ENCODE data around the gene RPS6KL1. TPM values are rescaled to one million over a fixed set of nuclear protein-coding genes. Genes with fewer than 3 reads are reported as not detected.

The RPS6KL1 gene
- total RNA-seq, 1 experiment from 2014 or later = not detected

DNA sequence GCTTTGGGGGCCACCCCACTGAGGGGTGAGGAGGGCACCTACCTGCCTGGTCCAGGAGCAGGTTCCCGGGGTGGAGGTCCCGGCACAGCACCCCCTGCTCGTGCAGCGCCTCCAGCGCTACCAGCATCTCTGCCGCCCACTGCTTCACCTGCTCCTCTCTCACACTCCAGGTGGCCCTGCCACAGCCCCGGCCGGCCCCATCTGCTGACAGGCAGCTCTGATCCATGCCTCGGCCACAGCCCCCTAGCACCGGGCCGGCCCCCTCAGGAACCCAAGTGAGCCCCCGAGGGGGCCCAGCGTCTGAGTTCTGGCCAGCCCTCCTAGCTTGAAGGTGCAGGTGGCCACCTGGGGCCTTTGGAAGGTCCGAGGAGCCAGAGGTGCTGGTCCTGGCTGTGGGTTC lies 13.6 kb downstream of the RPS6KL1 start:
- Histone ChIP-seq H3K4me3 (no peak overlapping the region), H3K27me3 (replicated peaks) (no peaks in the 10 kb centered on the region), H3K36me3 (peaks cover 11% of the 10 kb centered on the region), H3K27ac (no peak overlapping the region), H3K9me3 (replicated peaks) (no peaks in the 10 kb centered on the region), H3K4me1 (replicated peaks) (no peaks in the 10 kb centered on the region; the same call in 1 of the 2 replicates)
- DNase-seq (ENCODE audit: low read depth in 1 of 2, low spot score in 2 of 2) = no peak

DNA sequence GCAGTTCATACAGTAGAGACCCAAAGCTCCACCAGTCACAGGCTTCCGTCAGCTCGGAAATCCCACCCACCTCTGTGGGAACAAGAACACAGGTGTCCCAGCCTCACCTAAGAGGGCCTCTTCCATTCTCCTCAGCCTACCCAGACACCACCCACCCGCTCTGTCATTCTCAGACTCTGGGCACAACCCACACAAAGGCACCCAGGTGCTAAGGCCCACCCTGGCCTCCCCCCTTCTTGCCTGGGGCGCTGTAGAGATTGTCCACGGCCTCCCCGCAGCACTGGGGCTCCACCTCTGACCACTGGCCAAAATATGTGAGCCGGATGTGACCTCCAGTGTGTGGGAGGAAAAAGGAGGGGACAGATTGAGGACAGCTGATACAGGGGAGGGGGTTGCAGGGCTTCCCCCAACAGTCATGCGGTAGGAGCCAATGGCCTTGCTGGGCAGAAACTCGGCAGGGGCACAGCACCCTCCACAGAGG lies 14.2 kb downstream of the RPS6KL1 start:
- no peaks in the 10 kb centered on the region for H3K4me1 ChIP-seq (replicated peaks)
- no peak overlapping the region for H3K4me3 ChIP-seq
- peaks cover 15% of the 10 kb centered on the region for H3K36me3 ChIP-seq
- no peak overlapping the region for H3K27ac ChIP-seq
- no peaks in the 10 kb centered on the region for H3K27me3 ChIP-seq (replicated peaks)
- H3K9me3 ChIP-seq (replicated peaks) = no peaks in the 10 kb centered on the region
- DNase-seq (ENCODE audit: low read depth in 1 of 2, low spot score in 2 of 2) = no peak

DNA sequence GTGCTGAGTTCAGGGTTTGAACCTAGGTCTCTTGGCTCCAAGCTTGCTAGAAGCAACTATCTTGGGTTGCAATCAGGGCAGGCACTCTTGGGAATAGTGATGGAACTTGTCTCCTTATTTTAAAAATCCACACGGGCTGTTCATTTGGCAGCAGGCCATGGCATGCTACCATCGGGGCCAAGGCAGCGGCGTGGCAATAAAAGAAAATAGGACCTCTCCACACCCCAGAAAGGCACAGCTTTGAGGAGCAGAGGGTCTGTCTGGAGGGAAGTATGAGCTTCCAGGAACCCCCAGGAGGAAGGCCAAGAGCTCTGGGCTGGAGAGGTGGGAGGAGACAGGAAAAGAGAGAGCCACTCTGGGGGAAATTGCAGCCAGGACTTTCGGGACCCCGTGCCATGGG lies 15.3 kb downstream of the RPS6KL1 start:
- H3K4me1 ChIP-seq (replicated peaks) = no peaks in the 10 kb centered on the region
- H3K27ac ChIP-seq = no peak overlapping the region
- DNase-seq (ENCODE audit: low read depth in 1 of 2, low spot score in 2 of 2) = no peak
- no peaks in the 10 kb centered on the region for H3K9me3 ChIP-seq (replicated peaks)
- H3K4me3 ChIP-seq = no peak overlapping the region
- H3K36me3 ChIP-seq = peaks cover 19% of the 10 kb centered on the region
- H3K27me3 ChIP-seq (replicated peaks) = no peaks in the 10 kb centered on the region

DNA sequence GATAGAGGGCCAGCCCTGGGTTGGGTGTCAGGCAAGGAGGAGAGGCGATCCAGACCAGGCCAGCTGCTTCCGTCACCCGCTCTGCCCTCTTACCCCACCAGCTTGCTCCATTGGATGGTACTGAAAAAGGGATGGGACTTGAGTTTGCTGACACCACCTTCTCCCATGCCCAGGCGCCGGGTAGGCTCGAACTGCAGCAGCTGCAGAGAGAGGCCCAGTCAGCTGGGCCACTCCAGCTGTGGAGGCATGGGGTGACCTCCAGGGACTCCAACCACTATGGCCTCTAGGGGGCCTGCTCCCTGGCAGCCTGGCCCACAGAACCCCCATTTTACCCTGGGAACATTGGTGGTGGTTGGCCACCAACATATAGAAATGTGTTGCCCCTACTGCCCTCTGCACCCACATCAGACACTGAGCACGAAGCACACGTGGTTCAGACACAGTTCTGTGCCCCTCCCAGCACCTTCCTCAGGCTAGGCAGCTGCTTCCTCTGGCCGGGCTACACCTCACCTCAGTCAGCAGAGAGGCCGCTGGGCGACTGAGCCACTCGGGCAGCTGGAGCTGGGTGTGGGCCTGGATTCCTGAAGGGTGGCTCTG lies 16.0 kb downstream of the RPS6KL1 start:
- H3K4me1 ChIP-seq (replicated peaks) = no peaks in the 10 kb centered on the region
- H3K27me3 ChIP-seq (replicated peaks) = no peaks in the 10 kb centered on the region
- no peak overlapping the region for H3K27ac ChIP-seq
- H3K9me3 ChIP-seq (replicated peaks) = no peaks in the 10 kb centered on the region
- H3K36me3 ChIP-seq = peaks cover 21% of the 10 kb centered on the region
- no peak for DNase-seq (ENCODE audit: low read depth in 1 of 2, low spot score in 2 of 2)
- H3K4me3 ChIP-seq = no peak overlapping the region

DNA sequence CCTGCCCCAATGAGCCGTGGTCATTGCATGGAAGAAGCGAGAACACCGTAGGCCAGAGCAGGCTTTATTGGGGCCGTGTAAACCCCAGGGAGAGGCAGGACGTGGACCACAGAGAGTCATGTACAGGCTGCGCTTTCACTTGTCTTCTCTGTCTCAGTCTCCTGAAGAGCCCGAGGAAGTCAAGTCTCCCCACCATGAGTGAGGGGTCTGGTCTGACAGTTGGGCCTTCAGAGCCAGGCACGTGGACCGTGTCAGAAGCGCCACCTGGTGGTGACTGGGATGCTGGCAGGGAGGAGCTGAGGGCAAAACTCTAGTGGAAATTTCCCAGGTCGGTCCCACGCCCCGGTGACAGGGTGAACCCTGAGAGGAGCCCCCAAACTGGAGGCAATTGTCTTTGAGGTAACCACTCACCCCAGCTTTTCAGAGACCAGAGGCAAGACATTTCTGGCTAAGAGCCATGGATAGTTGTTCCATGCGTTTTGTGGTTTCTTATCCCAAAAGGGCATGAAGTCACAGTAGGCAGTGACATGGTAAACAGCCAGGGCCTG lies 17.4 kb downstream of the RPS6KL1 start:
- peak; percentile 48 to 72 for DNase-seq (ENCODE audit: low read depth in 1 of 2, low spot score in 2 of 2)
- Histone ChIP-seq H3K36me3 (peaks cover 34% of the 10 kb centered on the region), H3K27ac (no peak overlapping the region), H3K27me3 (replicated peaks) (no peaks in the 10 kb centered on the region), H3K4me3 (no peak overlapping the region), H3K4me1 (replicated peaks) (no peaks in the 10 kb centered on the region), H3K9me3 (replicated peaks) (no peaks in the 10 kb centered on the region)

DNA sequence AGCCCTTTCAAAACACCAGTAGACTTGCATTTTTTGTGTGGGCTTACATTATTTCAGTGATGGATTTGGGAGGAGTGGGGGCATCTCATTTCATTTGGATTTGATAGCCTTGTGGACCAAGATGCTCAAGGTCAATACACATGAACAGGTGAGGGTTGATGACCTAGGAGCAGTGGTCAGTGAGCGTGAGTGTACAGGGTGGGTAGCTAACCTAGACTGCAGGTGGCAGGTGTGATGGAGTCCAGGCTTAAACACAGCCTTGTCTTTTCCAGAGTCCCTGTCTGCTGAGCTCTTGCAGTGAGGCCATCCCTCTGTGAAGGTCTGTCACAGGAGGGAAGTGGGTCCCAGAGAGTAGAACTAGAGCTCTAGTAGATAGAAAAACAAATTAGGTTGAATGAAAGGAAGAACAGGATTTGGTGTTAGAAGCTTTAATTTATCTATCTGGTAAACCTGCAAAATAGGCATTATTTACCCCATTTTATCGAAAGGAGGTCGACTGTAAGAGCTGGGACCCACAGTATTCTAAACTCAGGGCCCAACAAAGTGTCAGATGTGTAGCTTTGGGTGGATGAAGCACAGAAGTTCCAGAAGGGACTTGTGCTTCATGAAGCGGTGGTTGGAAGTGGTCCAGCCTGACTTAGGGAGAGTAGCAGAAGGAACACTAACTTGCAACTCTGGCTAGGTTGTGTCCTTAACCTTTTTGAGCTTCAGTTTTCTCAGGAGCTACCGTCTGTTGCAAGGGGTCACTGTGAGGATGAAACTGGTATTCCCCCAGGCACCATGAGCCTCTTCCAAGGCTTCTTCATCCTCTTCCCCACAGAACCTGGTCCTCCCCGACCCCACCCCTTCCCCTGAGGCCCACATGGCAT lies 18.2 kb downstream of the RPS6KL1 start:
- H3K27ac ChIP-seq = no peak overlapping the region
- peaks cover 42% of the 10 kb centered on the region for H3K36me3 ChIP-seq
- no peak for DNase-seq (ENCODE audit: low read depth in 1 of 2, low spot score in 2 of 2)
- no peak overlapping the region for H3K4me3 ChIP-seq
- no peaks in the 10 kb centered on the region for H3K4me1 ChIP-seq (replicated peaks)
- H3K9me3 ChIP-seq (replicated peaks) = no peaks in the 10 kb centered on the region
- no peaks in the 10 kb centered on the region for H3K27me3 ChIP-seq (replicated peaks)

DNA sequence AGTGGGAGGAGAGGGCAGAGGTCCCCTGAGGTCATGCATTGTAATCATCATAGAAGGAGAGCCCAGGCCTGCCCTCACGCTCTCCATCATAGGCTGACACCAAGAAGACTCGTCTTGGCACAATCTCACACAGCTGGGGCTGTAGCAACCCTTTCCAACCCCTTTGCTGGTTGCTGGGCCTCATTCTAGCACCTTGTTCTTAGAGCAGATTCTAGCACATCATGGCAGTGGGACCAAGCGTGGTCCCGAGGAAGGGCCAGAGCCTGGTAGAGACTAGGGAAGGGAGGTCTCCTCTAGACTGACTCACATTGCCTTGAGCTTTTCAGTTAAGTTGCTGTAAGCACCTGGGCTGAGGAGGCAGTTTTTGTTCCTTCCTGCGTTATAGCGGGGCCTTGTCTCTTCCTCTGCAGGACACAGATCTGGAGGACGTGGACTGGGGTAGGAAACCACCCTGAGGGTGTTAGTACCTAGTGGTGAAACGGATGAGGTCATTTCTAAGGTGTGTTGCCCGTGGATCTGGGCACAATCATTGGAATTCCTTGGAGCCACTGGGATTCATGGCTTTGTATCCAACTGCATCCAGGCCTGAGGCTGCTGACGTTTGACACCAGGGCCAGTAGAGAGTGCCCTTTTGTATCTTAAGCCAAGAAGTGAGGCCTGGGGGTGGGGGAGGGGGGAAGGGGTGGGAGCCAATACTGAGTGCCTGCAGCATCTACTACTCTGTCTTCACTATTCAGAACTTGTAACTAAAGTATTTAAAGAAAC lies 19.9 kb downstream of the RPS6KL1 start:
- DNase-seq (ENCODE audit: low read depth in 1 of 2, low spot score in 2 of 2) = no peak
- Histone ChIP-seq H3K27me3 (replicated peaks) (no peaks in the 10 kb centered on the region), H3K4me3 (no peak overlapping the region), H3K9me3 (replicated peaks) (no peaks in the 10 kb centered on the region), H3K27ac (no peak overlapping the region), H3K36me3 (peaks cover 60% of the 10 kb centered on the region), H3K4me1 (replicated peaks) (no peaks in the 10 kb centered on the region)

DNA sequence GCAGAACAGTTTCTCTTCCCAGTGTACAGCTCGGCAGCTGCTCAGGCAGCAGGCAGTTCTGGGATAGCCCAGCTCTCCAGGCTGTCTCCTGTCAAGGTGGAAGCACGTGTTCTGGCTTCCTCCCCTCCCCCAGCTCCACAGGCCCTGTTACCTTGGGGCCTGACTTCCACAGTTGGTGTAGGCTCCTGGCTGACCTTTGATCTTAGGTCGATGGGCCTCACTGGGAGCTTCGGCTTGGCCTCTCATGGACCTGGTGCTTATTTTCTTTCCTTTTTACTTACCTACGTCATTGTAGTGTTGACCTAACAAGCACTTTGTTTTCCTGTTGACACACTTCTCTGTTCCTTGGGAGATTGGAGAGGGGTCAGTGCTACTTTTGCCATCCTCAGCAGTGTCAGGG lies 24.4 kb downstream of the RPS6KL1 start:
- Histone ChIP-seq H3K4me3 (no peak overlapping the region), H3K36me3 (peaks cover 86% of the 10 kb centered on the region), H3K27me3 (replicated peaks) (no peaks in the 10 kb centered on the region), H3K27ac (no peak overlapping the region), H3K9me3 (replicated peaks) (no peaks in the 10 kb centered on the region), H3K4me1 (replicated peaks) (no peaks in the 10 kb centered on the region)
- no peak for DNase-seq (ENCODE audit: low read depth in 1 of 2, low spot score in 2 of 2)

DNA sequence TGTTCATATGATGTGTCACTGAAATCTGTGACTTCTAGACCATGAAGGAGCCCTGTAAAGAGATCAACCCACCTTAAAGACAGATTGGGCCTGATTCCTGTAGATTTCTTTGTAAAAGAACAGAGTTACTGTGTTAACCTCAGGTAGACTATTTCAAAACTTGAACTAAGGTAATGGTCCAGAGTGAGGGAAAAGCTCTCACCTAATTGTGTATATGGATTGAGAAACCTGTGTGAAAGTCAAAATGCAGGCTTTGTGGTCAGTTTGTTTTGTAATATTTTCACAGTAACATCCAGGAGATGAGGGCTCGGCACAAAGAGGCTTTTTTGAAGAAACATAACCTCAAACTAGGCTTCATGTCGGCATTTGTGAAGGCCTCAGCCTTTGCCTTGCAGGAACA lies 25.0 kb downstream of the RPS6KL1 start:
- H3K27me3 ChIP-seq (replicated peaks) = no peaks in the 10 kb centered on the region
- H3K4me3 ChIP-seq = no peak overlapping the region
- no peak for DNase-seq (ENCODE audit: low read depth in 1 of 2, low spot score in 2 of 2)
- H3K9me3 ChIP-seq (replicated peaks) = no peaks in the 10 kb centered on the region
- no peaks in the 10 kb centered on the region for H3K4me1 ChIP-seq (replicated peaks)
- H3K27ac ChIP-seq = no peak overlapping the region
- peaks cover 91% of the 10 kb centered on the region for H3K36me3 ChIP-seq

DNA sequence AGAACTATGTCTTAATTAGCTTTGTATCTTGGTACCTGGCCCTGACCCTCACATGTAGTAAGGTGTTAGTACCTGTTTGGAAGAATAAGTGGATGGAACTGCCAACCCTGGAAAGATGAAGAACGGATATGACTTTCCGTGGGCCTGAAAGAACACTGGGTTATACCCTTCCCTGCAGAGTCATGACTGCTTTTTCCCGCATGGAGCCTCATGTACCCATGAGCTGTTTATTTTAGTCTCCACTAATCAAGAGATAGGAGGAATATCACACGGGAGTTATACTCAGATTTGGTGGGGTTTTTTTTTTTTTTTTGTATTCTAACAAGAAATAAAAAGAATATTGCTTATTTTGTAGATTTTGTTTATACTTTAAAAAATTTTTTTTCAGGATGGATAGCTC lies 25.4 kb downstream of the RPS6KL1 start:
- Histone ChIP-seq H3K27ac (no peak overlapping the region), H3K27me3 (replicated peaks) (no peaks in the 10 kb centered on the region), H3K4me1 (replicated peaks) (no peaks in the 10 kb centered on the region), H3K9me3 (replicated peaks) (no peaks in the 10 kb centered on the region), H3K36me3 (peaks cover 95% of the 10 kb centered on the region), H3K4me3 (no peak overlapping the region)
- DNase-seq (ENCODE audit: low read depth in 1 of 2, low spot score in 2 of 2) = no peak

DNA sequence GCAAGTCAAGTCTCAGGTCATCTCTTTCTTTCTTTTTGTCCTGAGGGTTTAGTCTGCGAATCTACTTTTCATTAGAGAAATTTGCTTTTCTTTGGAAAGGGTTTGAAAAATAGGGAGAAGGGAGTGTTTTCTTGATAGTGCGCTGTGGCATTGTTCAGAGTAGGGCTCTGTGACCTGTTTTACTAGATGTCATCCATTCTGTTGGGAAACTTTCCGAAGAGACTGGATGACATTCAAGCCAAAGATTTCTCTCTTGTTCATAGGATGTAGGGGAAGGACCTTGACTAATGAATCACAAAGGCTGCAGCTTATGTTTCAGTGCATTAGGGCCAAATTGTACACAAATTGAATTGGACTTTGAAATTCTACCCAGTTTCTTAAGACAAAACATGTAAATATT lies 26.7 kb downstream of the RPS6KL1 start:
- Histone ChIP-seq H3K9me3 (replicated peaks) (no peaks in the 10 kb centered on the region), H3K36me3 (peaks cover 98% of the 10 kb centered on the region), H3K27me3 (replicated peaks) (no peaks in the 10 kb centered on the region), H3K4me1 (replicated peaks) (no peaks in the 10 kb centered on the region), H3K27ac (no peak overlapping the region), H3K4me3 (no peak overlapping the region)
- no peak for DNase-seq (ENCODE audit: low read depth in 1 of 2, low spot score in 2 of 2)

DNA sequence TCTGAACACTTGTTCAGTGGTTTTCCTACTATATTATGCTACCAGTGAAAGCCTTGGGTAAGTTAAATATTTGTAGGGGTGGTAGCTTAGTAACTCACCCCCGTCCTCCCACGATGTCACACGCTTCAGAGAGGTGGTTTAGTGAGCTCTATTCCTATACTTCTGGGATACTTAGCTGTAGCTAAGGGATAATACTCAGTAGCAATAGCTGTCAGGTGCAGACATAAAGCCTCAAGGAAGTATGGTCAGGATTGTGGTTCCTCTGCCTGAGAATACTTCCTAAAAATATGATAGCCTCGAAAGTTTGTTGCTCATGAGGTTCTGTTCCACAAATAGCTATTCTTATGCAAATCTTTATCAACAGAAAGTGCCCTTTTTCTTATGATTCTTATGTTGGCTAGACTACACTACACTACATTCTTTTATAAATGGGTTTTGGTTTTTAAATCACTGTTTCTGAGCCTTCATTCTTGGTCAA lies 29.4 kb downstream of the RPS6KL1 start:
- H3K4me3 ChIP-seq = no peak overlapping the region
- H3K27ac ChIP-seq = no peak overlapping the region
- H3K9me3 ChIP-seq (replicated peaks) = no peaks in the 10 kb centered on the region
- DNase-seq (ENCODE audit: low read depth in 1 of 2, low spot score in 2 of 2) = no peak
- H3K36me3 ChIP-seq = peaks cover 93% of the 10 kb centered on the region
- no peaks in the 10 kb centered on the region for H3K27me3 ChIP-seq (replicated peaks)
- no peaks in the 10 kb centered on the region for H3K4me1 ChIP-seq (replicated peaks)

DNA sequence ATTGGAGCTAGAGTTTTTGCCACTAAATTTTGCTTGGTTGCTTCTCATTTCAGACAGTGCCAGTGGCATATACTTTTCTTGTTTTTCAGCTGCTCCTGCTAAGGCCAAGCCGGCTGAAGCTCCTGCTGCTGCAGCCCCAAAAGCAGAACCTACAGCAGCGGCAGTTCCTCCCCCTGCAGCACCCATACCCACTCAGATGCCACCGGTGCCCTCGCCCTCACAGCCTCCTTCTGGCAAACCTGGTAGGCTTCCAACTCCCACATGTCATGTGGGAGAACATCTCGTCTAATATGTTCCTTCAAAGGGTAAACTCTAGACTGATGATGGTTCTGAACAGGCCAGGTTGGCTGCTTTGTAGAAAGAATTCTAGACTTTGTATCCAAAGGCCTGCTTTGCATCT lies 30.3 kb downstream of the RPS6KL1 start:
- Histone ChIP-seq H3K27me3 (replicated peaks) (no peaks in the 10 kb centered on the region), H3K36me3 (peaks cover 88% of the 10 kb centered on the region), H3K9me3 (replicated peaks) (no peaks in the 10 kb centered on the region), H3K27ac (no peak overlapping the region), H3K4me3 (no peak overlapping the region), H3K4me1 (replicated peaks) (no peaks in the 10 kb centered on the region)
- no peak for DNase-seq (ENCODE audit: low read depth in 1 of 2, low spot score in 2 of 2)
